ENCODE data around the gene TBATA.

TBATA gene

DNA sequence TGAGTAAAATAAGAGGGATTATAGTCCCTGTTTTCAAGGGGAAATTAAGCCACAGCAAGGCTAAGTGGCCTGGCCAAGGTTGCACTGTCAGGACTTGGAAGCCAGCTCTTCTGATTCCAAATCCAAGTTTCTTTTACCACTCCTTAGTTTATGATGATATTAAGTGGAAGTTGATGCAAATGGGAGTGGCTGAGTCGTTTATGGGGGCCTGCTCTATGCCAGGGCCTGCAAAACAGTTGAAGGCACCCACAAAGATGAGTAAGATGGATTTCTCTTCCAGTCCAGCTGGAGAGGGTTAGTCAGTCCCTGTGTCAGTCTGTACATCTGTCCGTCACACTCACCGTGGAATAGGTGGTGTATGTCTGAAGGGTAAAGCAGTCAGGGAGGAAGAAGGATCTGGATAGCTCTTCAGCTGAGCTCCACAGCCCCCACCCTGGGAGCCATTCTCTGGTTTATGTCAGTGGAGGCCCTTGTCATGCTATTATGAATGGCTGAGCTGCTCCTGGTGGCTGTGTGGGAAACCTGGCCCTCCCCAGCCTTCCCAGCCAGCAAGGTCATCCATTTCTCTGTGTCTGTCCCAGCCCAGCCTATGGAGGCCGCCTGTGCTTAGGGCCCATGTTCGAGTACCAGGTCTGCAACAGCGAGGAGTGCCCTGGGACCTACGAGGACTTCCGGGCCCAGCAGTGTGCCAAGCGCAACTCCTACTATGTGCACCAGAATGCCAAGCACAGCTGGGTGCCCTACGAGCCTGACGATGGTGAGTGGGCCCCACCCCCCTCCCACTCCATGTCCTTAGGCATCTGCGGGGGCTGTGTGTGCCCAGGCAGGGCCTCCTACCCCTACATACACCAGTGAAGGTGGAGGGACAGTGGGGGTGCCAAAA lies 44.5 kb downstream of the TBATA start:
- no peak for DNase-seq

DNA sequence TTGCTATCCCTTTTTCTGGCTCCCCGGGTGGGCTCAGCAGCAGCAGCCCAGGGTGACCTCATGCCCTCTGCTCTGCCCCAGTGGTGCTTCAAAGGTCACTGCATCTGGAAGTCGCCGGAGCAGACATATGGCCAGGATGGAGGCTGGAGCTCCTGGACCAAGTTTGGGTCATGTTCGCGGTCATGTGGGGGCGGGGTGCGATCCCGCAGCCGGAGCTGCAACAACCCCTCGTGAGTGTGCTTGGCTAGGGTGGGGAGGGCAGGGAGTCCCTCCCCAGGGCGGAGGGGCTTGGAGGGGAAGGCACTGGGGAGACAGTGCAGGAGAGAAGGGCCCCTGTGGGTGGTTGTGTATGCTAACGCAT lies 46.4 kb downstream of the TBATA start:
- no peak for DNase-seq

DNA sequence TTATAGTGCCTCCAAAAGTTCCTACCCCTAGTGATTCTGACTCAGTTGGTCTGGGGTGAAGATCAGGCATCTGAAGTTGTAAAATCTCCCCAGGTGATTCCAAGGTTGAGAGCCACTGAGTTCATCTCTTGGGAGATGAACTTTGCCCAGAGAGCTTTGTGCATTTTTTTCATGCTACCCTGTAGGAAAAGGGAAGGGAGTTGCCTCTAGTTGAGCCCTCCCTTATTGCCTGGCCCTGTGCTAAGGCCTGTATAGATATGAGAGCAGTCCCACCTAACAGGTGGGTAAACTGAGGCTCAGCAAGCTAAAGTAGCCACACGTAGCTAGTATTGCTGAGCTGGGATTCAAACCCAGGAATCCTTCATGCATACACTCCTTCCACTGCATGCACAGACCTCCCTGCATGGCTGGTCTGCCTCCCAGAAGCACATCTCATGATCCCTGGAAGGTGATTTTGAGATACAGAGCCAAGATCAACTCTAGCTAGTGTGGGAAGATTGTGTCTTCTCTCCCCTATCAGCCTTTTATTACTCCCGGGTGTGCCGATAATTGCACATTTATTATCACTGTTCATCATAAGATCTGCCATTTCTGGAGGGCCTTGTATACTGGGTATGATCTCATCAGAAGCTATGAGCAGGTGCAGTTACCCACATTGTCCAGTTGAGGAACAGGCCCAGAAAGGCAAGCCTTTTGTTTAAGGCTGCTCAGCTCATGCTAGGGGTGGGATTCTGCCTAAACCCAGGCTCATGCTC lies 47.0 kb downstream of the TBATA start:
- DNase-seq, result no peak

DNA sequence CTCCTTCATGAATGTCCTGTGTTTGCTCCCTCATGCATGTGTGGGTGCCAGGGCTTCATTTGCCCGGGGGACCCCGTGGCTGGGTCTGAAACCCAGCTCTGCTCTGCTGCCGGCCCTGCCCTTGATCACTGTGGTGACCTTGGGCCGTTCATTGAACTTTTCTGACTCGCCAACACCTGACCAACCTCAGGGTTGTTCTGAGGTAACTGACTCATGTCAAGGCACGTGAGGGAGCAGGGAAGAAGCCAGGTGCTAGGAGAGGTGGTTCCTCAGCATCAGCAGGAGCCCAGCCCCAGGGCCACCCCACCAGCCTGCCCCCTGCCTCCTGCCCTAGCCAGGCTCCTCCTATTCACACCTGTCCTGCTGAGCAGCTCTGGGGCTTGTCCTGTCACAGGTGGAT lies 47.9 kb downstream of the TBATA start:
- no peak for DNase-seq

DNA sequence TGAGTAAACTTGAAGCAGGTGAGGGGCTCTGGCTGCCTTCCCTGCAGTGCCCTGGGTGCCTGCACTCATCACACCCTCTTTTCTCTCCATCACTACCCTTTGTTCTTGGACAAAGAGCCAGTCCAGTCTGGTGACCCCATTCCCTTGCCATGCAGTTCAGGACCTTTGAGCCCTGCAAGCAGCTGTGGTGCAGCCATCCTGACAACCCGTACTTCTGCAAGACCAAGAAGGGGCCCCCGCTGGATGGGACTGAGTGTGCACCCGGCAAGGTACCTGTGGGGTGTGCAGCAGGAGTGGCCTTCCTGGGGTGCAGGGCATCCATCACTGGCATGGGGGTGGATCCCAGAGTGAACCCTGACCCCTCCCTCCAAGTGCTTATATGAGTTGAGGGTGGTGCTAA lies 48.7 kb downstream of the TBATA start:
- no peak for DNase-seq

DNA sequence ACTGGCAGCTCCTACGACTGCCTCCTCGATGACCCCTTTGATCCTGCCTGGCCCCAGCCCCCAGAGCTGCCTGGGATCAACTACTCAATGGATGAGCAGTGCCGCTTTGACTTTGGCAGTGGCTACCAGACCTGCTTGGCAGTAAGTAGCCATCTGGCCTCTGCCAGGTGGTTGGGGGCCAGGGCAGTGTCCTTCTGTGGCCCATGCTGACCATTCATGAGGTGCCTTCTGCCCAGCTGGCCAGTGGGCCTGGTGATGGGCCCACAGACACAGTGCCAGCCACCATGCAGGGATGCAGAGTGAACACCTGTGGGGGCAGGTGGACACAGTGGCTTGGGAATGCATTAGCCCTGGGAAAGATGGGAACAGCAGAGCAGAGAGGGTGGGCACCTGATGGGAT lies 50.0 kb downstream of the TBATA start:
- no peak for DNase-seq

DNA sequence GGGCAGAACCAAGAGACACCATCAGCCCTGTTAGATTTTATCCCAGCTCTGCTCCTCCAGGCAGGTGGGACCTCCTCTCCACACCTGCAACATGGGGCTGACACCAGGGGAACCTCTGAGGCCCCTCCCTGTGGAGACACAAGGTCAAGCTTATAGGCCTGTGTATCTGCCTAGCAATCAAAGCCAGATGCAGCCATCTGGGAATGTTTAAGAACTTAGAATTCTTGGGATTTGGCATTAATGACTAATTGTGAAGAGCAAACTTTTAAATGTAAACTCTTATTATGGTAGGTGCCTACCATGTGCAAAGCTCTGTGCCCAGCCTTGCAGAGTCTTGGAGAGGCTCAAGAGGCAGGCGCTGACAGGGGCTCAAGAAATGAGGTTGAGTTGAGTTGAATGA lies 52.1 kb downstream of the TBATA start:
- no peak for DNase-seq

DNA sequence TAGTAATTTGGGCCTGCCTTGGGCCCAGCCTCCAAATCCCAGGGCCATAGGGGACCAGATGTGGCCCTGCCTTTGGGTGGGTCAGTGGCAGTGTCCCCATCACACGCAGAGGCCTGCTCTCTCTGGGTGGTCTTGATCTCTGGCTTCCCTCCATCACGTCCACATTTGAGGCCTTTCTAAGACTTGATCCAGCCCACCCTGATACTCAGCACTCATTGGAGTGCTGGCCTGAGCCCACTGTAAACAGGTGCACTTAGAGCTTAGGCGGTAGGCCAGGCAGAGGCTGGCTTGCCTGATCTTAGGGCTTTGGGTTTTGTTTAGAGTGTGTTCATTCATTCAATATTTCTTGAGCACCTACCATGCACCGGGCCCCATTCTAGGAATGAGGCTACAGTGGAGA lies 52.6 kb downstream of the TBATA start:
- DNase-seq, result no peak

DNA sequence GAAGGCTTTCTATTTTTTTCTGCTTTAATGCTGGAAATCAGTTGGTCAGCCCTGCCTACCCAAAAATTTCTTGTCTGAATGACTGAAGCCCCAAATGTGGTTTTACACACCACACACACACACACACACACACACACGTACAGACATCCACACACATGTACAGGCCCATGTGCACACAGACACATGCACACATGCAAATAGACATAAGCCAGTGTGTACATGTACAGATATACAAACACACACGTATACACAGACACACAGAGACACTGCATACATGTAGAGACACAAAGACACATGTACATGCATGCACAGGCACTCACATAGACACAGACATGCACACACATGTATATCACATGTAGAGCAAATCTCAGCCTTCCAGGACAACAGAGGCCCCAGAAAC lies 54.2 kb downstream of the TBATA start:
- DNase-seq, result no peak

DNA sequence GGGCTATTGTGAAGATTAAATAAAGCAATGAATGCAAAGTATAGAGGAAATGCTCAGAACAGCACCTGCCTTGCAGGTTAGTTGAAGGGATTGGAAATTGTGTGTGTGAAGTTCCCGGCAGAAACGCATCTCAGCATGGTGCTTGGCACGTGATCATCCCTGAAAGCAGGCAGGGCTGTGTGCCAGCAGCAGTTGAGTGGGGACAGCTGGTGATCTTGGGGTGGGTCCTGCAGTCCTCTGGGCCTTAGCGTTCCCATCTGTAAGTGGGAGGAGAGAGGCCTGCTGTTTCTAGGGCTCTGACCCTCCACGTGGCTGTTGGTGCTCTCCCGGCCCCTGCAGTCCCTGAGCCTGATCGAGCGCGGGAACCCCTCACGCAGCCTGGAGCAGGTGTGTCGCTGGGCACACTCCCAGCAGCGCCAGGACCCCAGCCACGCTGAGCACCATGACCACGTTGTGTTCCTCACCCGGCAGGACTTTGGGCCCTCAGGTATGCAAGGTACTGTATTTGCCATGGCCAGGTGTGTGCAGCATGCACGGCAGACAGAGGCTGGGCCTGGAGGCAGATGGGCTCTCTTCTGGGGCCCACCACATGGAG lies 55.3 kb downstream of the TBATA start:
- DNase-seq, result peak; percentile 4

DNA sequence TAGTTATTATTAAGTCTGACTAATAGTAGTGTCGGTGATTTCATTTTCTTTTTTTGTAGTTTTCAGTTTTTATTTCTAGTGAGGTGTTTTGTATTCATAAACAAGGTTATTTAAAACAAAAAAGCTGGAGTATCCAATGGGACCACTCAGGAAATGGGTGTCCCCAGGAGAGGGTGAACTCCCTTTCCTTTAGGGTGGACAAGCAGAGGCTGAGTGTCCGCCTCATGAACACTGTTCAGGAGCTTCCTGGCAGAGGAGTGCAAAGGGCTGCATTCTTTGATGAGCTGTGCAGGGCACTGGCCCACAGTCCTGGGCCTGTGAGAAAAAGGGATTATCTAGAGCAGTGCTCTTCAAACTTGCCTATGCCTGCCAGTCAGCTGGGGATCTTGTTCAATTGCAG lies 56.8 kb downstream of the TBATA start:
- DNase-seq, result no peak

DNA sequence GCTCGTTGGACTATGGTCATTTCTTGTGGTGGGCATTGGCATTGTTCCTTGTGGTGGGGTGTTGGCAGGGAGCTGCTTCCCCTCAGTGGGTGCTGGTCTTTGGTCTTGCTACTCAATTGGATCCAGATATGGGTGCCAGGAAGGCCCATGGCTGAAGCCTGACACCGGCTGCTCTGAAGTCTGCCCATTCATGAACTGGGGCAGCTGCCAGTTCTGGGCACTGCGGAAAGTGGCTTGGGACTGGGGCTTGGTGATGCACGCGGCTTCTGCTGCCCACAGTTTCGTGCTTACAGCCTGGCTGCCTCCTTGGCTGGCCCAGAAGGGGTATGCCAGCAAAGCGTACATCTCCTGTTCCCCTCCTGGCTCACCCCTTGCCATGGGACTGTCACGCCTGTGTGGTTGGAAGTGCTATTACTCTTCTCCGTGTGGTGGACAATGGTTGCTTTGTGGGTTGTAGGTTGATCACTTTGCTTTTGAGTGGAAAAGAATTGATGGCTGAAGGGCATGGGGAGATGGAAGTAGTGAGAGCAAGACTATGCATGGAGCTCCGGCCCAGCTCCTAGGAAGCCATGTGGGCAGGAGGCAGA lies 58.2 kb downstream of the TBATA start:
- no peak for DNase-seq

DNA sequence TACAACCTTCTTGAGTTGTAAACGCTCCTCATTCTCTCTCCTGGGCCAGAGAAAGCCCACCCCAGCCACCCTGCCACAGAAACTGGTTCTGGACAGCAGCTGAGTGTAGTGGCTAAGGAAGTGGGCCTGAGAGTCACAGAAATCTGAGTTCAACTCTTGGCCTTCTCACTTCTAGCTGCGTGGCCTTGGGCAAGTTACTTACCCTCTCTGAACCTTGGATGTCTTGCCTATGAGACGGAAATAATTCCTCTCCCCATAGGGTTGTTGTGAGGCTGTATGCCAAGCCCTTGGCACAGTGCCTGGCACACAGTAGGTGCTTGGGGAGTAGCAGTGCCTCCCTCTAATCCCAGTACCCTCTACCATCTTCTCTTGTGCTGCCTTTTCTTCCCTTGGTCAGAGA lies 61.4 kb downstream of the TBATA start:
- DNase-seq, result no peak

DNA sequence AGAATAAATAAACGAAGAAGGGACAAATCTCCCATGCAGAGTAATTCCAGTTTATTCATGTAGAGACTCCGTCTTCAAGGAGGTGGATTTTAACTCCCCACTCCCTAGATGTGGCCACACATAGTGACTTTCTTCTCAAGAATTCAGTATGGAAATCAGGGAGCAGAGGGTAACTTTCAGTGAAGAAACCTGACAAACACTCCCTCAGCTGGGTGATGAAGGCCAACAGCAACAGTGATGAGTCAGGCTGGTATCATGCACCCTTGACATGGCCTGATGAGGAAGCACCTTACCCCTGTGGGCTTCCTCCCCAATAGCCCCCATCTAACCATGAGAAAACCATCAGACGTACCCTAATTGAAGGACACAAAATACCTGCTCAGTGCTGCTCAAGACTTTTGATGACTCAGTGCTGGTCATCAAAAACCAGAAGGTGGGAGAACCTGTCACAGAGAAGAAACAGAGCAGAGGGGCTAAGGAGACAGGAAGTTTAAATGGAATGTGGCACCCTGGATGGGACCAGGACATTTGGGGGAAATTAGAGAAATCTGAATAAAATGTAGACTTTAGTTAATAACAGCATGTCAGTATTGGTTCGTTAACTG lies 62.3 kb downstream of the TBATA start:
- no peak for DNase-seq
